IMR-90 (cell line): ENCODE measurements around the gene SNED1. TPM values are rescaled to one million over a fixed set of nuclear protein-coding genes. Genes with fewer than 3 reads are reported as not detected.

ENCODE experiments used
- ATAC-seq: fragments of 200-7000 bp; cut with Tn5 transposase; 2 replicates; pipeline ENCODE4 v1.9.1; 2020; ENCODE audit warnings: low read depth, mild to moderate bottlenecking, moderate library complexity
- BruUV-seq: library from RNA; stranded (reverse); fragments of 400-500 nt; replicated peaks from 2 replicates; lab custom pipeline; 2021; lab: Mats Ljungman, UMichigan
- CTCF ChIA-PET: fragments of 300-600 bp; formaldehyde crosslinking; extraction: SDS; loops from one replicate; lab custom pipeline; 2021; ENCODE audit warnings: antibody characterized with exemption; lab: Yijun Ruan, JAX
- POLR2A ChIA-PET: fragments of 300-600 bp; sonication (Branson Sonifier 250); formaldehyde crosslinking; loops from one replicate; lab custom pipeline; 2022; ENCODE audit warnings: antibody characterized with exemption; ENCODE audit not compliant: unreplicated experiment; lab: Charles Lee
- DNase-seq: peaks from one replicate; pipeline ENCODE4 v3.0.0; 2013
- H2AFZ ChIP-seq: replicated peaks from 2 replicates; pipeline ENCODE3; 2013; ENCODE audit warnings: low read length, mild to moderate bottlenecking; ENCODE audit not compliant: poor library complexity
- H2AK5ac ChIP-seq: 2 replicates; pipeline ENCODE4 v1.6.1; 2013; ENCODE audit warnings: low read depth, low read length, inconsistent platforms
- H2AK9ac ChIP-seq: replicated peaks from 2 replicates; pipeline ENCODE3; 2013; ENCODE audit warnings: mild to moderate bottlenecking, low read depth, low read length, moderate library complexity; ENCODE audit not compliant: poor library complexity
- H2BK120ac ChIP-seq: 2 replicates; pipeline ENCODE4 v1.6.1; 2013; ENCODE audit warnings: low read depth, low read length, inconsistent platforms
- H2BK15ac ChIP-seq: 3 replicates; pipeline ENCODE4 v1.6.1; 2013; ENCODE audit warnings: low read depth, low read length, inconsistent platforms
- H2BK20ac ChIP-seq: 2 replicates; pipeline ENCODE4 v1.6.1; 2013; ENCODE audit warnings: low read depth, mild to moderate bottlenecking, inconsistent platforms, low read length, moderate library complexity
- H2BK5ac ChIP-seq: 2 replicates; pipeline ENCODE4 v1.6.1; 2013; ENCODE audit warnings: mild to moderate bottlenecking, low read depth, low read length, inconsistent platforms; ENCODE audit not compliant: poor library complexity, severe bottlenecking
- H3K14ac ChIP-seq: replicated peaks from 2 replicates; pipeline ENCODE4 v1.6.1; 2013; ENCODE audit warnings: low read depth, low read length, inconsistent platforms
- H3K18ac ChIP-seq: 2 replicates; pipeline ENCODE4 v1.6.1; 2013; ENCODE audit warnings: low read depth, low read length, control low read depth
- H3K23ac ChIP-seq: 2 replicates; pipeline ENCODE4 v1.6.1; 2013; ENCODE audit warnings: low read depth, low read length, inconsistent platforms
- H3K27ac ChIP-seq: 2 replicates; pipeline ENCODE4 v1.5.1; 2013; ENCODE audit warnings: mild to moderate bottlenecking, control low read depth, low read length; ENCODE audit not compliant: insufficient read depth
- H3K27me3 ChIP-seq: 2 replicates; pipeline ENCODE4 v1.6.1; 2013; ENCODE audit warnings: low read length; ENCODE audit not compliant: control insufficient read depth, insufficient read depth
- H3K36me3 ChIP-seq: 2 replicates; pipeline ENCODE4 v1.6.1; 2013; ENCODE audit warnings: low read length, mixed read lengths; ENCODE audit not compliant: control insufficient read depth, insufficient read depth
- H3K4ac ChIP-seq: 2 replicates; pipeline ENCODE4 v1.6.1; 2013; ENCODE audit warnings: low read depth, low read length, inconsistent platforms
- H3K4me1 ChIP-seq: 2 replicates; pipeline ENCODE4 v1.6.1; 2013; ENCODE audit warnings: low read length, mixed read lengths; ENCODE audit not compliant: control insufficient read depth, insufficient read depth
- H3K4me2 ChIP-seq: 2 replicates; pipeline ENCODE4 v1.6.1; 2013; ENCODE audit warnings: low read depth, mild to moderate bottlenecking, control low read depth, low read length, moderate library complexity
- H3K4me3 ChIP-seq: 2 replicates; pipeline ENCODE4 v1.5.1; 2013; ENCODE audit warnings: low read depth, mild to moderate bottlenecking, control low read depth, low read length, moderate library complexity; ENCODE audit not compliant: insufficient read depth
- H3K56ac ChIP-seq: 2 replicates; pipeline ENCODE4 v1.6.1; 2013; ENCODE audit warnings: low read length, inconsistent platforms; ENCODE audit not compliant: insufficient read depth; ENCODE audit errors: extremely low read depth
- H3K79me1 ChIP-seq, 2 experiments: 2 replicates each; pipeline ENCODE4 v1.6.1; 2013; ENCODE audit warnings: low read length in 2 of 2, inconsistent platforms in 1 of 2, low read depth in 1 of 2
- H3K9ac ChIP-seq: 2 replicates; pipeline ENCODE4 v1.6.1; 2013; ENCODE audit warnings: low read depth, low read length, control low read depth
- H3K9me1 ChIP-seq: 2 replicates; pipeline ENCODE4 v1.6.1; 2013; ENCODE audit warnings: low read length, inconsistent platforms; ENCODE audit not compliant: insufficient read depth
- H3K9me3 ChIP-seq: 2 replicates; pipeline ENCODE4 v1.6.1; 2013; ENCODE audit warnings: low read length; ENCODE audit not compliant: control insufficient read depth, insufficient read depth
- H4K20me1 ChIP-seq: 2 replicates; pipeline ENCODE4 v1.6.1; 2013; ENCODE audit warnings: low read length, inconsistent platforms; ENCODE audit not compliant: insufficient read depth
- H4K5ac ChIP-seq: 2 replicates; pipeline ENCODE4 v1.6.1; 2013; ENCODE audit warnings: mild to moderate bottlenecking, low read depth, low read length, control low read depth
- H4K8ac ChIP-seq, 2 experiments: 2 replicates each; pipeline ENCODE4 v1.6.1; 2013; ENCODE audit warnings: low read depth in 2 of 2, low read length in 2 of 2, control low read depth in 1 of 2, inconsistent platforms in 1 of 2
- H4K91ac ChIP-seq: 2 replicates; pipeline ENCODE4 v1.6.1; 2013; ENCODE audit warnings: low read depth, low read length, inconsistent platforms; ENCODE audit not compliant: insufficient read depth
- CEBPB ChIP-seq: IDR thresholded peaks from 2 replicates; pipeline ENCODE4 v1.6.1; 2012; ENCODE audit warnings: low read depth, low read length, improper control_type of control experiment
- CHD1 ChIP-seq: IDR thresholded peaks from 2 replicates; pipeline ENCODE4 v1.6.1; 2012; ENCODE audit warnings: low read depth, low read length, improper control_type of control experiment
- FOS ChIP-seq: fragments of 150-350 bp; IDR thresholded peaks from 2 replicates; pipeline ENCODE4 v1.6.1; 2016; ENCODE audit warnings: low read depth, low read length
- MAFK ChIP-seq: IDR thresholded peaks from 2 replicates; pipeline ENCODE4 v1.6.1; 2012; ENCODE audit warnings: low read depth, low read length, improper control_type of control experiment
- MAZ ChIP-seq: IDR thresholded peaks from 2 replicates; pipeline ENCODE4 v1.6.1; 2012; ENCODE audit warnings: low read depth, mild to moderate bottlenecking, low read length, improper control_type of control experiment, moderate library complexity, borderline replicate concordance
- NFE2L2 ChIP-seq: fragments of 150-350 bp; IDR thresholded peaks from 2 replicates; pipeline ENCODE4 v1.6.1; 2016; ENCODE audit warnings: low read depth, mild to moderate bottlenecking, low read length
- RAD21 ChIP-seq: IDR thresholded peaks from 2 replicates; pipeline ENCODE4 v1.6.1; 2012; ENCODE audit warnings: low read length, improper control_type of control experiment
- RFX5 ChIP-seq: IDR thresholded peaks from 2 replicates; pipeline ENCODE4 v1.8.0; 2012; ENCODE audit warnings: low read depth, mild to moderate bottlenecking, low read length, moderate library complexity
- USF2 ChIP-seq: fragments of 150-350 bp; IDR thresholded peaks from 2 replicates; pipeline ENCODE4 v1.6.1; 2017; ENCODE audit warnings: mild to moderate bottlenecking, antibody characterized with exemption, low read length, low read depth
- WGBS, 2 experiments: methylation state at CpG; one replicate each; pipeline versions ENCODE4 v1.1.5 to v1.1.7; 2013; ENCODE audit warnings: missing lambda C conversion rate in 2 of 2; ENCODE audit not compliant: insufficient read length in 1 of 2; ENCODE audit errors: extremely low coverage in 2 of 2; 5-methylcytosine and 5-hydroxymethylcytosine counted together
- dilution Hi-C: fragments of 300-500 bp; cut with HindIII; formaldehyde crosslinking; loops from one replicate; pipeline ENCODE4 v1.14.3; 2018; ENCODE audit warnings: low sequenced_read_pairs; ENCODE audit not compliant: unreplicated experiment
- in situ Hi-C: fragments of 300-500 bp; cut with MboI; formaldehyde crosslinking; loops from 3 replicates; pipeline ENCODE4 v1.14.3; 2019; ENCODE audit warnings: low sequenced_read_pairs, inconsistent platforms, mixed read lengths
- intact Hi-C: fragments of 100-400 bp; cut with micrococcal nuclease; formaldehyde crosslinking; loops from 2 replicates; pipeline ENCODE4 v1.10.0; 2022
- polyA plus RNA-seq, 3 experiments: library from polyadenylated mRNA; depleted of rRNA; stranded (reverse); fragments of >200 nt; gene quantifications; 2 replicates each; pipeline ENCODE4 v1.2.3, GENCODE V29; 2012; ENCODE audit warnings: low replicate concordance in 1 of 3
- total RNA-seq: library from RNA; depleted of rRNA; stranded (reverse); fragments of >200 nt; gene quantifications from 2 replicates; pipeline ENCODE4 v1.2.3, GENCODE V29; 2012

The SNED1 gene
- total and polyA plus RNA-seq, 2 of the 4 experiments (the other 2 are of a cell fraction), result 1.1 to 3.4 TPM

- TF ChIP-seq CEBPB (no peak), RFX5 (no peak), MAFK (no peak), RAD21 (no peak)
These were observed 10.3 kb downstream of the SNED1 start (continued) for GRCh38 chr2:241008711-241009121.

GRCh38 chr2:241009191-241009590, 10.8 kb downstream of the SNED1 start:
- H3K27ac ChIP-seq, result peak overlapping the region; percentile 83; the same call in 1 of the 2 replicates
- H4K5ac ChIP-seq, result no peak overlapping the region

More at GRCh38 chr2:241009191-241009590, 10.8 kb downstream of the SNED1 start:
- DNase-seq (no peak), ATAC-seq (no peak)
- peaks cover 7% of the 10 kb centered on the region; the same call in 1 of the 2 replicates for H3K9me3 ChIP-seq
- H3K4me1 ChIP-seq, result peaks cover 13% of the 10 kb centered on the region; the same call in 1 of the 2 replicates
- H3K18ac ChIP-seq, result no peak overlapping the region; the same call in 1 of the 2 replicates
- no peaks in the 10 kb centered on the region for H4K20me1 ChIP-seq
- H3K4me3 ChIP-seq, result no peak overlapping the region
- H2BK5ac ChIP-seq, result no peak overlapping the region
- H2BK20ac ChIP-seq, result no peak overlapping the region
- peak overlapping the region; percentile 91 for H2AFZ ChIP-seq
- H3K4me2 ChIP-seq, result no peak overlapping the region; the same call in 1 of the 2 replicates
- H2BK15ac ChIP-seq, result no peak overlapping the region
- H2AK5ac ChIP-seq, result no peak overlapping the region; the same call in 1 of the 2 replicates
- in situ Hi-C loops, result no loop called here
- intact Hi-C loops, result no loop called here
- H4K8ac ChIP-seq, result peak overlapping the region; percentile 66 to 87; a peak in 2 of 4 replicates
- BruUV-seq, result no TSS peak
- H2AK9ac ChIP-seq, result no peak overlapping the region
- H4K91ac ChIP-seq, result no peak overlapping the region; the same call in 1 of the 2 replicates
- H3K79me1 ChIP-seq, result peaks cover 0 to 5% of the 10 kb centered on the region in 2 experiments; a peak in 1 of 4 replicates
- no peaks in the 10 kb centered on the region for H3K27me3 ChIP-seq
- POLR2A ChIA-PET, result interaction anchor here (0.5 kb wide), 1 partner anchor 10 kb away, joined by 3 read pairs; no protein-coding TSS in a partner anchor
- 0 out of 2 replicates have a peak, but pooled peaks cover under 1% of the 10 kb centered on the region for H3K36me3 ChIP-seq
- dilution Hi-C loops, result no loop called here
- no peak overlapping the region; the same call in 1 of the 2 replicates for H2BK120ac ChIP-seq
- 0 out of 2 replicates have a peak overlapping the region, but pooled peaks have one; percentile 16 for H3K23ac ChIP-seq
- no peak for TF ChIP-seq FOS
- no peak for TF ChIP-seq USF2
- no peak for TF ChIP-seq CHD1
- no peak for TF ChIP-seq MAFK
- no peak for TF ChIP-seq MAZ
- TF ChIP-seq NFE2L2, result no peak
- 100% methylated on average over 1 of the region's 2 CpGs; no CpG with 5 or more reads in 1 of the 2 experiments for WGBS, 2 experiments
- H3K9ac ChIP-seq, result no peak overlapping the region
- H3K9me1 ChIP-seq, result peaks cover 8% of the 10 kb centered on the region; the same call in 1 of the 2 replicates
- H3K4ac ChIP-seq, result peak overlapping the region; percentile 3
- no peak overlapping the region for H3K14ac ChIP-seq
- no peak overlapping the region for H3K56ac ChIP-seq
- CTCF ChIA-PET, result no interaction called here
